OCI-LY7 (cell line): ENCODE data around the gene TNIK.

Experiments used
- EZH2phosphoT487 ChIP-seq: fragments of 200-600 bp; sonication (generic); IDR thresholded peaks from 2 replicates; pipeline ENCODE4 v1.6.1; 2018; ENCODE audit warnings: low read depth, borderline replicate concordance, mild to moderate bottlenecking, mixed run types, antibody characterized with exemption, low read length, moderate library complexity, mixed read lengths
- TF ChIP-seq, protein P1 (sequence below): fragments of 200-600 bp; sonication (generic); conservative IDR thresholded peaks from 2 replicates; pipeline ENCODE4 v1.5.1; 2014; ENCODE audit warnings: mild to moderate bottlenecking, antibody characterized with exemption, low read length, moderate library complexity, mixed read lengths

GRCh38 chr3:171077261-171077660 is 382.9 kb downstream of the TNIK start:
- TF ChIP-seq, protein P1, sequence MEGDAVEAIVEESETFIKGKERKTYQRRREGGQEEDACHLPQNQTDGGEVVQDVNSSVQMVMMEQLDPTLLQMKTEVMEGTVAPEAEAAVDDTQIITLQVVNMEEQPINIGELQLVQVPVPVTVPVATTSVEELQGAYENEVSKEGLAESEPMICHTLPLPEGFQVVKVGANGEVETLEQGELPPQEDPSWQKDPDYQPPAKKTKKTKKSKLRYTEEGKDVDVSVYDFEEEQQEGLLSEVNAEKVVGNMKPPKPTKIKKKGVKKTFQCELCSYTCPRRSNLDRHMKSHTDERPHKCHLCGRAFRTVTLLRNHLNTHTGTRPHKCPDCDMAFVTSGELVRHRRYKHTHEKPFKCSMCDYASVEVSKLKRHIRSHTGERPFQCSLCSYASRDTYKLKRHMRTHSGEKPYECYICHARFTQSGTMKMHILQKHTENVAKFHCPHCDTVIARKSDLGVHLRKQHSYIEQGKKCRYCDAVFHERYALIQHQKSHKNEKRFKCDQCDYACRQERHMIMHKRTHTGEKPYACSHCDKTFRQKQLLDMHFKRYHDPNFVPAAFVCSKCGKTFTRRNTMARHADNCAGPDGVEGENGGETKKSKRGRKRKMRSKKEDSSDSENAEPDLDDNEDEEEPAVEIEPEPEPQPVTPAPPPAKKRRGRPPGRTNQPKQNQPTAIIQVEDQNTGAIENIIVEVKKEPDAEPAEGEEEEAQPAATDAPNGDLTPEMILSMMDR, result no peak
- TF ChIP-seq EZH2phosphoT487, result no peak
